Measurements from ENCODE around the gene SCGB3A1. TPM values are rescaled to one million over a fixed set of nuclear protein-coding genes. Genes with fewer than 3 reads are reported as not detected.
A peak's percentile ranks its signal among the peaks of the same experiment; 100 is the strongest.

Gene SCGB3A1
- total RNA-seq, 1 experiment from 2014 or later, result not detected

GRCh38 chr5:180553530-180553929 lies 37.8 kb downstream of the SCGB3A1 start:
- Histone ChIP-seq H3K79me1 (ENCODE audit: insufficient read depth, low read depth, low read length, poor library complexity, severe bottlenecking) (peaks cover 2% of the 10 kb centered on the region), H4K91ac (ENCODE audit: insufficient read length, low read depth, low read length) (no peak overlapping the region), H3K4me2 (ENCODE audit: insufficient read depth, insufficient read length, low read length) (no peak overlapping the region), H2AK5ac (ENCODE audit: insufficient read length, low read length) (no peak overlapping the region), H3K9me3 (ENCODE audit: control insufficient read depth, low read depth, low read length) (no peaks in the 10 kb centered on the region), H3K27me3 (ENCODE audit: insufficient read depth, low read length) (no peaks in the 10 kb centered on the region), H3K14ac (ENCODE audit: insufficient read depth, low read length) (no peak overlapping the region), H2BK20ac (ENCODE audit: low read depth, low read length, poor library complexity, severe bottlenecking) (no peak overlapping the region), H3K18ac (ENCODE audit: insufficient read length, low read depth, low read length) (no peak overlapping the region), H2BK5ac (ENCODE audit: insufficient read length, low read length) (no peak overlapping the region), H3K9ac (ENCODE audit: extremely low read depth, insufficient read length, low read length) (no peak overlapping the region), H4K8ac (replicated peaks; ENCODE audit: insufficient read length, low read depth, low read length) (no peak overlapping the region), H2BK15ac (ENCODE audit: low read depth, low read length) (no peak overlapping the region), H3T11ph (ENCODE audit: low read length) (no peak overlapping the region), H4K5ac (ENCODE audit: insufficient read length, low read depth, low read length) (no peak overlapping the region), H2AFZ (ENCODE audit: low read length) (no peak overlapping the region), H3K23ac (ENCODE audit: insufficient read length, low read depth, low read length) (no peak overlapping the region), H3K79me2 (ENCODE audit: insufficient read depth, low read length) (peaks cover 2% of the 10 kb centered on the region; the same call in 1 of the 2 replicates), H3K4me1 (ENCODE audit: insufficient read depth, low read length) (no peaks in the 10 kb centered on the region), H3K4ac (ENCODE audit: low read depth, low read length) (no peak overlapping the region), H4K20me1 (ENCODE audit: control insufficient read depth, insufficient read depth, insufficient read length) (no peaks in the 10 kb centered on the region), H2BK12ac (ENCODE audit: insufficient read length, low read depth, low read length) (no peak overlapping the region), H3K56ac (ENCODE audit: insufficient read length, low read depth, low read length) (no peak overlapping the region), H2BK120ac (ENCODE audit: low read depth, low read length, poor library complexity, severe bottlenecking) (no peak overlapping the region), H3K27ac (ENCODE audit: insufficient read length, low read depth, low read length) (no peak overlapping the region), H3K23me2 (ENCODE audit: insufficient read length, low read depth, low read length, poor library complexity, severe bottlenecking) (no peaks in the 10 kb centered on the region)
- Mint-ChIP-seq H3K36me3 (ENCODE audit: insufficient read depth in 1 of 3, low read depth in 3 of 3) (peaks cover 46 to 75% (median 64%) of the 10 kb centered on the region in 3 experiments; a peak in 6 of 7 replicates), H3K9me3 (no peaks in the 10 kb centered on the region), H3K27me3 (ENCODE audit: low read depth) (no peaks in the 10 kb centered on the region), H3K27ac (peak overlapping the region in 1 of 3 experiments; percentile 21; a peak in 2 of 7 replicates), H3K4me1 (peaks cover 4 to 5% of the 10 kb centered on the region in 2 experiments; a peak in 2 of 4 replicates), H3K4me3 (no peak overlapping the region)
- WGBS (ENCODE audit: extremely low coverage, insufficient read length, low lambda C conversion rate), result no CpG with 5 or more reads among the region's 3 CpGs
- TF ChIP-seq, protein P1, sequence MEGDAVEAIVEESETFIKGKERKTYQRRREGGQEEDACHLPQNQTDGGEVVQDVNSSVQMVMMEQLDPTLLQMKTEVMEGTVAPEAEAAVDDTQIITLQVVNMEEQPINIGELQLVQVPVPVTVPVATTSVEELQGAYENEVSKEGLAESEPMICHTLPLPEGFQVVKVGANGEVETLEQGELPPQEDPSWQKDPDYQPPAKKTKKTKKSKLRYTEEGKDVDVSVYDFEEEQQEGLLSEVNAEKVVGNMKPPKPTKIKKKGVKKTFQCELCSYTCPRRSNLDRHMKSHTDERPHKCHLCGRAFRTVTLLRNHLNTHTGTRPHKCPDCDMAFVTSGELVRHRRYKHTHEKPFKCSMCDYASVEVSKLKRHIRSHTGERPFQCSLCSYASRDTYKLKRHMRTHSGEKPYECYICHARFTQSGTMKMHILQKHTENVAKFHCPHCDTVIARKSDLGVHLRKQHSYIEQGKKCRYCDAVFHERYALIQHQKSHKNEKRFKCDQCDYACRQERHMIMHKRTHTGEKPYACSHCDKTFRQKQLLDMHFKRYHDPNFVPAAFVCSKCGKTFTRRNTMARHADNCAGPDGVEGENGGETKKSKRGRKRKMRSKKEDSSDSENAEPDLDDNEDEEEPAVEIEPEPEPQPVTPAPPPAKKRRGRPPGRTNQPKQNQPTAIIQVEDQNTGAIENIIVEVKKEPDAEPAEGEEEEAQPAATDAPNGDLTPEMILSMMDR (conservative IDR thresholded peaks at IDR 0.05), result no peak
- DNase-seq, result no peak
